AG04449 (cell line): ENCODE results near the gene CAV1.

Experiments used
- CTCF ChIA-PET: fragments of 350-600 bp; formaldehyde crosslinking; extraction: SDS; loops from one replicate; lab custom pipeline; 2021; ENCODE audit warnings: antibody characterized with exemption; lab: Yijun Ruan, JAX
- POLR2A ChIA-PET: fragments of 400-600, 350-600 bp; formaldehyde crosslinking; extraction: SDS; loops from one replicate; lab custom pipeline; 2020; ENCODE audit warnings: antibody characterized with exemption, inconsistent platforms; lab: Yijun Ruan, JAX
- DNase-seq: peaks from one replicate; pipeline ENCODE4 v3.0.0-alpha.2; 2010; ENCODE audit warnings: low read depth, low spot score
- H3K4me3 ChIP-seq: 2 replicates; pipeline ENCODE4 v1.5.1; 2011; ENCODE audit warnings: low read depth, mild to moderate bottlenecking, control low read depth, low read length
- TF ChIP-seq, protein P1 (sequence below): IDR thresholded peaks from one replicate; pipeline ENCODE4 v1.5.1; 2011; ENCODE audit warnings: mild to moderate bottlenecking, moderate library complexity, low read length, control low read depth, inconsistent platforms; ENCODE audit not compliant: insufficient read depth; ENCODE audit errors: missing control alignments

Gene CAV1

DNA sequence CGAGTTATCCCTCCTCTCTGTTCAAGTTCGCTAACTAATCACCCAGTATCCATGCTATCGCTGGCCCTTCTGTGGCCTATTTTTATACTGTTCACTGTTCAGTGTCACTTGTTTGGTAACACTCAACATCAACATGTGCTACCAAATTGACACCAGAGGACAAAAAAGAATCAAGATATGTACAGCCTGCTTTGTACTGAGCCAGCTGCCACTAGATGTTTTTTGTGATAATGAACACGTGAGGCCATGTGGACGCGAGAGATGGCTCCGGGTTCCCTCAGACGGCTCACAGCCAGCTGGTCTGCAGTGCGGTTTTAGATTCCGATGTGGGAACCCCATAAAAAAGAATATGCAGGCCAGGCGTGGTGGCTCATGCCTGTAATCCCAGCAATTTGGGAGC lies 21.2 kb downstream of the CAV1 start:
- POLR2A ChIA-PET, result interaction anchor here (1.5 kb wide), 1 partner anchor 14 kb away, joined by 10 read pairs; no protein-coding TSS in a partner anchor
- no peak for DNase-seq
- no peak overlapping the region for H3K4me3 ChIP-seq
- CTCF ChIA-PET, result interaction anchor here (0.7 to 2.4 kb wide), 3 partner anchors 20 to 304 kb away, joined by 3 to 8 read pairs (median 3); no protein-coding TSS in a partner anchor
- TF ChIP-seq, protein P1, sequence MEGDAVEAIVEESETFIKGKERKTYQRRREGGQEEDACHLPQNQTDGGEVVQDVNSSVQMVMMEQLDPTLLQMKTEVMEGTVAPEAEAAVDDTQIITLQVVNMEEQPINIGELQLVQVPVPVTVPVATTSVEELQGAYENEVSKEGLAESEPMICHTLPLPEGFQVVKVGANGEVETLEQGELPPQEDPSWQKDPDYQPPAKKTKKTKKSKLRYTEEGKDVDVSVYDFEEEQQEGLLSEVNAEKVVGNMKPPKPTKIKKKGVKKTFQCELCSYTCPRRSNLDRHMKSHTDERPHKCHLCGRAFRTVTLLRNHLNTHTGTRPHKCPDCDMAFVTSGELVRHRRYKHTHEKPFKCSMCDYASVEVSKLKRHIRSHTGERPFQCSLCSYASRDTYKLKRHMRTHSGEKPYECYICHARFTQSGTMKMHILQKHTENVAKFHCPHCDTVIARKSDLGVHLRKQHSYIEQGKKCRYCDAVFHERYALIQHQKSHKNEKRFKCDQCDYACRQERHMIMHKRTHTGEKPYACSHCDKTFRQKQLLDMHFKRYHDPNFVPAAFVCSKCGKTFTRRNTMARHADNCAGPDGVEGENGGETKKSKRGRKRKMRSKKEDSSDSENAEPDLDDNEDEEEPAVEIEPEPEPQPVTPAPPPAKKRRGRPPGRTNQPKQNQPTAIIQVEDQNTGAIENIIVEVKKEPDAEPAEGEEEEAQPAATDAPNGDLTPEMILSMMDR, result no peak

GRCh38 chr7:116546916-116547315 lies 22.1 kb downstream of the CAV1 start:
- DNase-seq, result no peak
- ChIA-PET CTCF (interaction anchor here (0.6 to 2.4 kb wide), 12 partner anchors 12 to 321 kb away, joined by 3 to 8 read pairs (median 5); no protein-coding TSS in a partner anchor), POLR2A (interaction anchor here (0.6 to 1.5 kb wide), 7 partner anchors 14 to 287 kb away, joined by 3 to 10 read pairs (median 7); no protein-coding TSS in a partner anchor)
- TF ChIP-seq, protein P1, result no peak
- no peak overlapping the region for H3K4me3 ChIP-seq

DNA sequence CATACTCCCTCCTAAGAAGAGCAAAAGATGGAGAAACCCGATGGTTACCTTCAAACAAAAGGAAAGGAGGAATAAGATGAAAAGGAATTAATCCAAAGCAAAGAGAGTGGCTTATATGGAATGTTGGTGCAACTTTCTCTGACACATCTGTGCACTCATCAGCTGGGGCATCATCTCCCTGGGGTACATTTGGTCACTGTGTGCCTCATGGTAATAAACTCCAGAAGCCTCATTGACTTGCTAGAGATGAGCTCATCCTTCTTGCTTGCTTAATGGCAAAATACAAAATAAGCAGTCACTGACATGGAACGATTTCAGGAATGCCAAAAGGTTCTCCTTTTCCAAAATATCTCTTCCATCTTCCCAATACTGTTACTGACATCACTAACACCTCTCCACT lies 22.5 kb downstream of the CAV1 start:
- DNase-seq, result no peak
- TF ChIP-seq, protein P1, result no peak
- no peak overlapping the region for H3K4me3 ChIP-seq
- POLR2A ChIA-PET, result interaction anchor here (0.6 to 1.5 kb wide), 6 partner anchors 15 to 287 kb away, joined by 3 to 10 read pairs (median 6); no protein-coding TSS in a partner anchor
- CTCF ChIA-PET, result interaction anchor here (0.9 to 2.4 kb wide), 9 partner anchors 12 to 321 kb away, joined by 3 to 8 read pairs (median 6); no protein-coding TSS in a partner anchor

DNA sequence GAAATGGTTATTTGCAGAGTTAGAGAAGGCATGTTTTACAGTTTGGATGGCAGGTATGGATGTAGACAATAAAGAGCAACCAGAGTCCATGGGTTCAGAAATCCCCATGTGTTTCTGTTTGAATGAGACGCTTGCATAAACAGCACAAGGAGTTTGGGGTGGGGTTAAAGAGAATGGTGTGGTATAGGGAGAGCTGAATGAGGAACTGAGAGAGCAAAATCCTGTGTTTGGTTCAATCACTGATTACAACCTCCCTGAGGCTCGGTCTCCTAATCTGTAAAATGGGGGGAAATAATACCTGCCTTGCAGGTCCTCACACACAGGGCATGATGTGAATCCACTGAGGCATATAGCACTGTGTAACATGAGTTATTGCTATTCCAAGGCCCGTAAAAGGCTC lies 23.7 kb downstream of the CAV1 start:
- DNase-seq, result no peak
- no peak overlapping the region for H3K4me3 ChIP-seq
- ChIA-PET POLR2A (no interaction called here), CTCF (interaction anchor here (1.5 to 2.4 kb wide), 2 partner anchors 22 to 40 kb away, joined by 5 to 8 read pairs; no protein-coding TSS in a partner anchor)
- TF ChIP-seq, protein P1, result no peak

- POLR2A ChIA-PET, result no interaction called here
These were observed 24.5 kb downstream of the CAV1 start for GRCh38 chr7:116549370-116549769.

GRCh38 chr7:116551692-116552091 lies 26.9 kb downstream of the CAV1 start:
- H3K4me3 ChIP-seq, result no peak overlapping the region
- TF ChIP-seq, protein P1, result no peak
- POLR2A ChIA-PET, result no interaction called here
- DNase-seq, result no peak
- CTCF ChIA-PET, result interaction anchor here (0.8 to 2.7 kb wide), 8 partner anchors 9 to 293 kb away, joined by 3 to 11 read pairs (median 4); no protein-coding TSS in a partner anchor

More at GRCh38 chr7:116549370-116549769, 24.5 kb downstream of the CAV1 start:
- DNase-seq, result no peak
- TF ChIP-seq, protein P1, result no peak
- CTCF ChIA-PET, result no interaction called here
- no peak overlapping the region for H3K4me3 ChIP-seq
